Liver (tissue), 9 donors: ENCODE measurements around the gene AFAP1. TPM values are rescaled to one million over a fixed set of nuclear protein-coding genes. Genes with fewer than 3 reads are reported as not detected.

Experiments used
- DNase-seq: peaks from one replicate; pipeline ENCODE4 v3.0.0-alpha.2; 2017; ENCODE audit warnings: low spot score
- H3K27ac ChIP-seq, 2 donors: one replicate each; pipeline ENCODE4 v1.7.0; 2013; ENCODE audit warnings: inconsistent platforms in 2 of 2, low read length in 2 of 2, control low read depth in 1 of 2, low read depth in 1 of 2, mild to moderate bottlenecking in 1 of 2
- H3K27me3 ChIP-seq, 4 donors: one replicate each; pipeline versions ENCODE4 v1.6.1 to v1.7.0; 2013; ENCODE audit warnings: low read length in 3 of 4, inconsistent platforms in 1 of 4, mild to moderate bottlenecking in 1 of 4, moderate library complexity in 1 of 4; ENCODE audit not compliant: control insufficient read depth in 4 of 4, insufficient read depth in 4 of 4
- H3K36me3 ChIP-seq, 4 donors: one replicate each; pipeline versions ENCODE4 v1.6.1 to v1.7.0; 2013; ENCODE audit warnings: low read length in 3 of 4, mild to moderate bottlenecking in 3 of 4, low read depth in 1 of 4, moderate library complexity in 1 of 4; ENCODE audit not compliant: control insufficient read depth in 4 of 4, insufficient read depth in 3 of 4
- H3K4me1 ChIP-seq, 4 donors: one replicate each; pipeline versions ENCODE4 v1.6.1 to v1.7.0; 2013; ENCODE audit warnings: low read length in 3 of 4, mild to moderate bottlenecking in 3 of 4, moderate library complexity in 1 of 4; ENCODE audit not compliant: control insufficient read depth in 4 of 4, insufficient read depth in 4 of 4
- H3K4me3 ChIP-seq, 3 donors: one replicate each; pipeline versions ENCODE4 v1.6.1 to v1.7.0; 2013; ENCODE audit warnings: low read length in 3 of 3, control low read depth in 1 of 3, low read depth in 1 of 3, mild to moderate bottlenecking in 1 of 3
- H3K9ac ChIP-seq, 2 donors: one replicate each; pipeline ENCODE4 v1.7.0; 2013; ENCODE audit warnings: low read length in 2 of 2, mild to moderate bottlenecking in 2 of 2, moderate library complexity in 2 of 2, control low read depth in 1 of 2, low read depth in 1 of 2
- H3K9me3 ChIP-seq, 4 donors: one replicate each; pipeline versions ENCODE4 v1.6.1 to v1.7.0; 2013; ENCODE audit warnings: low read length in 3 of 4; ENCODE audit not compliant: control insufficient read depth in 4 of 4
- FOXA1 ChIP-seq: IDR thresholded peaks from 2 replicates; pipeline ENCODE4 v1.6.1; 2016; ENCODE audit warnings: antibody characterized with exemption
- FOXA2 ChIP-seq: IDR thresholded peaks from 2 replicates; pipeline ENCODE4 v1.6.1; 2016; ENCODE audit warnings: antibody characterized with exemption
- GABPA ChIP-seq, 2 donors: IDR thresholded peaks in 1 of 2; conservative IDR thresholded peaks in 1 of 2; 2 replicates each; pipeline ENCODE4 v1.6.1; 2016; ENCODE audit warnings: antibody characterized with exemption in 2 of 2, mild to moderate bottlenecking in 1 of 2, moderate library complexity in 1 of 2
- HNF4A ChIP-seq, 2 donors: conservative IDR thresholded peaks; 2 replicates each; pipeline ENCODE4 v1.6.1; 2016; ENCODE audit warnings: antibody characterized with exemption in 2 of 2, mild to moderate bottlenecking in 2 of 2
- HNF4G ChIP-seq: IDR thresholded peaks from 2 replicates; pipeline ENCODE4 v1.6.1; 2016; ENCODE audit warnings: antibody characterized with exemption
- JUND ChIP-seq, 2 donors: IDR thresholded peaks; 2 replicates each; pipeline ENCODE4 v1.6.1; 2016; ENCODE audit warnings: antibody characterized with exemption in 2 of 2
- NR2F2 ChIP-seq: IDR thresholded peaks from 2 replicates; pipeline ENCODE4 v1.6.1; 2016; ENCODE audit warnings: antibody characterized with exemption
- RAD21 ChIP-seq, 2 donors: IDR thresholded peaks; 2 replicates each; pipeline ENCODE4 v1.6.1; 2016; ENCODE audit warnings: antibody characterized with exemption in 2 of 2, mild to moderate bottlenecking in 2 of 2
- RXRA ChIP-seq, 2 donors: IDR thresholded peaks; 2 replicates each; pipeline ENCODE4 v1.6.1; 2017 to 2018; ENCODE audit warnings: antibody characterized with exemption in 2 of 2, mild to moderate bottlenecking in 1 of 2
- TAF1 ChIP-seq: conservative IDR thresholded peaks from 2 replicates; pipeline ENCODE4 v1.6.1; 2016; ENCODE audit warnings: antibody characterized with exemption, mild to moderate bottlenecking
- YY1 ChIP-seq: IDR thresholded peaks from 2 replicates; pipeline ENCODE4 v1.6.1; 2016; ENCODE audit warnings: antibody characterized with exemption, mild to moderate bottlenecking
- WGBS: extraction: QIAGEN DNeasy Blood & Tissue Kit; methylation state at CpG from one replicate; pipeline ENCODE4 v1.1.7; 2013; 5-methylcytosine and 5-hydroxymethylcytosine counted together
- polyA plus RNA-seq, 2 donors: library from polyadenylated mRNA; stranded (reverse) in 1 of 2; unstranded in 1 of 2; fragments of 200-250 nt in 1 of 2; fragments of >200 nt in 1 of 2; fragmentation: Nextera tagmentation in 1 of 2; extraction: Ambion mirVana in 1 of 2; gene quantifications; one replicate each; pipeline versions ENCODE4 v1.2.1 to v1.2.3, GENCODE V29; 2013 to 2015
- total RNA-seq, 2 donors: library from RNA; depleted of rRNA; stranded (reverse); fragments of >200 nt; gene quantifications; one replicate each; pipeline ENCODE4 v1.2.3, GENCODE V29; 2014
- TF ChIP-seq, protein P1 (sequence below): IDR thresholded peaks from 2 replicates; pipeline ENCODE4 v1.6.1; 2016; ENCODE audit warnings: antibody characterized with exemption
- TF ChIP-seq, protein P2 (sequence below): IDR thresholded peaks from 2 replicates; pipeline ENCODE4 v1.6.1; 2016; ENCODE audit warnings: antibody characterized with exemption, mild to moderate bottlenecking
- TF ChIP-seq, protein P3 (sequence below): IDR thresholded peaks from 2 replicates; pipeline ENCODE4 v1.6.1; 2016; ENCODE audit warnings: antibody characterized with exemption
- TF ChIP-seq, protein P4 (sequence below): fragments of 150-350 bp; IDR thresholded peaks from 2 replicates; pipeline ENCODE4 v1.5.1; 2017; ENCODE audit warnings: improper control_type of control experiment, low read depth, low read length; ENCODE audit not compliant: missing input control
- TF ChIP-seq, protein P5 (sequence below): IDR thresholded peaks from 2 replicates; pipeline ENCODE4 v1.6.1; 2016; ENCODE audit warnings: antibody characterized with exemption
- donor health status: healthy.
- donor health status: healthy.
- donor health status: healthy.
- donor health status: healthy.
- donor health status: healthy.

The AFAP1 gene
- total and polyA plus RNA-seq, 4 donors = 0.40 to 3.2 (median 1.6) TPM

DNA sequence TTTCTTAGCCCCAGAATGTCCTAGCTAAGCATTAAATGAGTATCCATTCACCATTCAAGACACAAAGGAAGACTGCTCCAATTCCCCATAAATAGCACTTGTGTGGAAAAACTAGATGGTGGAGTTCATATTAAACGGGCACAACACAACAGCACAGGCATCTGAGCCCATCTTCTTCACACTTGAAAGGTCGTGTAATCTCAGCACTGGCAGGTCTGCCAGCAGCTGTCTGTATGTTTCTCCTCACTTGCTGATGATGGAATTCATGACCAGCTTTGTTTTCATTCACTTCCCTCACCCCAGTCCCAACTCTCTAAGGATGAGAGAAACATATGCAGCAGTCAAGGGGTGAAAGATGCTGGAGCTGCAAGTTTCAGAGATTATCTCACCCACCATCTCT is 148.7 kb downstream of the AFAP1 start:
- H3K27me3 ChIP-seq = no peaks in the 10 kb centered on the region
- 65% methylated on average over 2 of the region's 2 CpGs for WGBS
- TF ChIP-seq, protein P1, sequence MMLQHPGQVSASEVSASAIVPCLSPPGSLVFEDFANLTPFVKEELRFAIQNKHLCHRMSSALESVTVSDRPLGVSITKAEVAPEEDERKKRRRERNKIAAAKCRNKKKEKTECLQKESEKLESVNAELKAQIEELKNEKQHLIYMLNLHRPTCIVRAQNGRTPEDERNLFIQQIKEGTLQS = no peak
- TF ChIP-seq, protein P2, sequence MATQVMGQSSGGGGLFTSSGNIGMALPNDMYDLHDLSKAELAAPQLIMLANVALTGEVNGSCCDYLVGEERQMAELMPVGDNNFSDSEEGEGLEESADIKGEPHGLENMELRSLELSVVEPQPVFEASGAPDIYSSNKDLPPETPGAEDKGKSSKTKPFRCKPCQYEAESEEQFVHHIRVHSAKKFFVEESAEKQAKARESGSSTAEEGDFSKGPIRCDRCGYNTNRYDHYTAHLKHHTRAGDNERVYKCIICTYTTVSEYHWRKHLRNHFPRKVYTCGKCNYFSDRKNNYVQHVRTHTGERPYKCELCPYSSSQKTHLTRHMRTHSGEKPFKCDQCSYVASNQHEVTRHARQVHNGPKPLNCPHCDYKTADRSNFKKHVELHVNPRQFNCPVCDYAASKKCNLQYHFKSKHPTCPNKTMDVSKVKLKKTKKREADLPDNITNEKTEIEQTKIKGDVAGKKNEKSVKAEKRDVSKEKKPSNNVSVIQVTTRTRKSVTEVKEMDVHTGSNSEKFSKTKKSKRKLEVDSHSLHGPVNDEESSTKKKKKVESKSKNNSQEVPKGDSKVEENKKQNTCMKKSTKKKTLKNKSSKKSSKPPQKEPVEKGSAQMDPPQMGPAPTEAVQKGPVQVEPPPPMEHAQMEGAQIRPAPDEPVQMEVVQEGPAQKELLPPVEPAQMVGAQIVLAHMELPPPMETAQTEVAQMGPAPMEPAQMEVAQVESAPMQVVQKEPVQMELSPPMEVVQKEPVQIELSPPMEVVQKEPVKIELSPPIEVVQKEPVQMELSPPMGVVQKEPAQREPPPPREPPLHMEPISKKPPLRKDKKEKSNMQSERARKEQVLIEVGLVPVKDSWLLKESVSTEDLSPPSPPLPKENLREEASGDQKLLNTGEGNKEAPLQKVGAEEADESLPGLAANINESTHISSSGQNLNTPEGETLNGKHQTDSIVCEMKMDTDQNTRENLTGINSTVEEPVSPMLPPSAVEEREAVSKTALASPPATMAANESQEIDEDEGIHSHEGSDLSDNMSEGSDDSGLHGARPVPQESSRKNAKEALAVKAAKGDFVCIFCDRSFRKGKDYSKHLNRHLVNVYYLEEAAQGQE = no peak
- TF ChIP-seq, protein P3, sequence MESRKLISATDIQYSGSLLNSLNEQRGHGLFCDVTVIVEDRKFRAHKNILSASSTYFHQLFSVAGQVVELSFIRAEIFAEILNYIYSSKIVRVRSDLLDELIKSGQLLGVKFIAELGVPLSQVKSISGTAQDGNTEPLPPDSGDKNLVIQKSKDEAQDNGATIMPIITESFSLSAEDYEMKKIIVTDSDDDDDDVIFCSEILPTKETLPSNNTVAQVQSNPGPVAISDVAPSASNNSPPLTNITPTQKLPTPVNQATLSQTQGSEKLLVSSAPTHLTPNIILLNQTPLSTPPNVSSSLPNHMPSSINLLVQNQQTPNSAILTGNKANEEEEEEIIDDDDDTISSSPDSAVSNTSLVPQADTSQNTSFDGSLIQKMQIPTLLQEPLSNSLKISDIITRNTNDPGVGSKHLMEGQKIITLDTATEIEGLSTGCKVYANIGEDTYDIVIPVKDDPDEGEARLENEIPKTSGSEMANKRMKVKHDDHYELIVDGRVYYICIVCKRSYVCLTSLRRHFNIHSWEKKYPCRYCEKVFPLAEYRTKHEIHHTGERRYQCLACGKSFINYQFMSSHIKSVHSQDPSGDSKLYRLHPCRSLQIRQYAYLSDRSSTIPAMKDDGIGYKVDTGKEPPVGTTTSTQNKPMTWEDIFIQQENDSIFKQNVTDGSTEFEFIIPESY = no peak
- TF ChIP-seq FOXA1 (no peak), NR2F2 (no peak), YY1 (no peak), TAF1 (no peak), RXRA (IDR thresholded peaks at IDR 0.05) (no peak), JUND (IDR thresholded peaks at IDR 0.05) (no peak), GABPA (IDR thresholded peaks at IDR 0.05 in 1 of 2, conservative IDR thresholded peaks at IDR 0.05 in 1 of 2) (no peak), RAD21 (IDR thresholded peaks at IDR 0.05) (no peak), HNF4A (conservative IDR thresholded peaks at IDR 0.05) (no peak), HNF4G (no peak), FOXA2 (no peak)
- TF ChIP-seq, protein P4, sequence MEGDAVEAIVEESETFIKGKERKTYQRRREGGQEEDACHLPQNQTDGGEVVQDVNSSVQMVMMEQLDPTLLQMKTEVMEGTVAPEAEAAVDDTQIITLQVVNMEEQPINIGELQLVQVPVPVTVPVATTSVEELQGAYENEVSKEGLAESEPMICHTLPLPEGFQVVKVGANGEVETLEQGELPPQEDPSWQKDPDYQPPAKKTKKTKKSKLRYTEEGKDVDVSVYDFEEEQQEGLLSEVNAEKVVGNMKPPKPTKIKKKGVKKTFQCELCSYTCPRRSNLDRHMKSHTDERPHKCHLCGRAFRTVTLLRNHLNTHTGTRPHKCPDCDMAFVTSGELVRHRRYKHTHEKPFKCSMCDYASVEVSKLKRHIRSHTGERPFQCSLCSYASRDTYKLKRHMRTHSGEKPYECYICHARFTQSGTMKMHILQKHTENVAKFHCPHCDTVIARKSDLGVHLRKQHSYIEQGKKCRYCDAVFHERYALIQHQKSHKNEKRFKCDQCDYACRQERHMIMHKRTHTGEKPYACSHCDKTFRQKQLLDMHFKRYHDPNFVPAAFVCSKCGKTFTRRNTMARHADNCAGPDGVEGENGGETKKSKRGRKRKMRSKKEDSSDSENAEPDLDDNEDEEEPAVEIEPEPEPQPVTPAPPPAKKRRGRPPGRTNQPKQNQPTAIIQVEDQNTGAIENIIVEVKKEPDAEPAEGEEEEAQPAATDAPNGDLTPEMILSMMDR = no peak
- TF ChIP-seq, protein P5, sequence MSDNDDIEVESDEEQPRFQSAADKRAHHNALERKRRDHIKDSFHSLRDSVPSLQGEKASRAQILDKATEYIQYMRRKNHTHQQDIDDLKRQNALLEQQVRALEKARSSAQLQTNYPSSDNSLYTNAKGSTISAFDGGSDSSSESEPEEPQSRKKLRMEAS = no peak
- H3K4me1 ChIP-seq = no peaks in the 10 kb centered on the region
- H3K9ac ChIP-seq = no peak overlapping the region
- no peaks in the 10 kb centered on the region for H3K36me3 ChIP-seq
- H3K9me3 ChIP-seq = no peaks in the 10 kb centered on the region
- no peak overlapping the region for H3K4me3 ChIP-seq
- no peak overlapping the region for H3K27ac ChIP-seq
- no peak for DNase-seq

DNA sequence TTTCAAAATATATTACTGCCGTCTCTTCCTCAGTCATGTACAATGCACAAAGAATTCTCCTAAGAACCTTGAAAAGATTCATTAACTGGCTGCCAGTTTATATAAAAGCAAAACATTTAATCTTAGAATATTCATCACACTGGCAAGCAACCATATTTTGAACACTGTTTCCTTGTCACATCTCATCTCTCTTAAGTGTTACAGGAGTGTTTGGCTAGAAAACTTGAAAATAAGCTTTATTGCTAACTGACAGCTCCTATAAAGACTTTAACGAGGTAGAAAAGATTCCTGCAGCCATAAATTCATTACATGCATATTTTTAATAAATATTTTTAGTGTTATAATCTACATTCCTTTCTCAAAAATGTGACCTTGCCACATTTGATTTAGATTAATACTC is 149.6 kb downstream of the AFAP1 start:
- no peak for DNase-seq
- no peaks in the 10 kb centered on the region for H3K27me3 ChIP-seq
- H3K36me3 ChIP-seq = no peaks in the 10 kb centered on the region
- H3K9ac ChIP-seq = no peak overlapping the region
- H3K4me1 ChIP-seq = no peaks in the 10 kb centered on the region
- TF ChIP-seq, protein P3 = no peak
- no peak for TF ChIP-seq GABPA (IDR thresholded peaks at IDR 0.05 in 1 of 2, conservative IDR thresholded peaks at IDR 0.05 in 1 of 2)
- no peak overlapping the region for H3K4me3 ChIP-seq
- 72% methylated on average over 2 of the region's 2 CpGs for WGBS
- H3K9me3 ChIP-seq = no peaks in the 10 kb centered on the region
- H3K27ac ChIP-seq = no peak overlapping the region
